Measurements from ENCODE around the gene HNRNPH1.
"Not testable (repeated sequence)": the region's sequence is repeated elsewhere in the genome, so short reads cannot be mapped to it uniquely, and the experiment has no call there.

Gene HNRNPH1

GRCh38 chr5:179639296-179639695 lies 15.8 kb upstream of the HNRNPH1 start:
- not testable (repeated sequence) for DNase-seq (ENCODE audit: low read depth)

GRCh38 chr5:179634370-179635172 lies 11.1 kb upstream of the HNRNPH1 start:
- not testable (repeated sequence) for DNase-seq (ENCODE audit: low read depth); H3K4me3 ChIP-seq (ENCODE audit: low read depth, low read length)

More at GRCh38 chr5:179639296-179639695, 15.8 kb upstream of the HNRNPH1 start:
- not testable (repeated sequence) for H3K4me3 ChIP-seq (ENCODE audit: low read depth, low read length)

- H3K4me3 ChIP-seq (ENCODE audit: low read depth, low read length): peak overlapping the region; percentile 61
- not testable (repeated sequence) for DNase-seq (ENCODE audit: low read depth)
Observed at GRCh38 chr5:179633501-179634369, 10.3 kb upstream of the HNRNPH1 start.

GRCh38 chr5:179624841-179625271 lies 1.4 kb upstream of the HNRNPH1 start:
- H3K4me3 ChIP-seq (ENCODE audit: low read depth, low read length): peak overlapping the region; percentile 95
- DNase-seq (ENCODE audit: low read depth): no peak

GRCh38 chr5:179623906-179624741 lies 653 bp upstream of the HNRNPH1 start:
- DNase-seq (ENCODE audit: low read depth): no peak
- no peak for TF ChIP-seq CTCF (IDR thresholded peaks at IDR 0.05; ENCODE audit: control insufficient read depth, extremely low read depth, insufficient read depth)
- H3K4me3 ChIP-seq (ENCODE audit: low read depth, low read length): peak overlapping the region; percentile 95

More at GRCh38 chr5:179624841-179625271, 1.4 kb upstream of the HNRNPH1 start:
- no peak for TF ChIP-seq CTCF (IDR thresholded peaks at IDR 0.05; ENCODE audit: control insufficient read depth, extremely low read depth, insufficient read depth)

GRCh38 chr5:179621551-179622214 lies 1.8 kb downstream of the HNRNPH1 start:
- H3K4me3 ChIP-seq (ENCODE audit: low read depth, low read length): peak overlapping the region; percentile 95
- no peak for TF ChIP-seq CTCF (IDR thresholded peaks at IDR 0.05; ENCODE audit: control insufficient read depth, extremely low read depth, insufficient read depth)
- no peak for DNase-seq (ENCODE audit: low read depth)

- peak overlapping the region; percentile 95 for H3K4me3 ChIP-seq (ENCODE audit: low read depth, low read length)
- no peak for TF ChIP-seq CTCF (IDR thresholded peaks at IDR 0.05; ENCODE audit: control insufficient read depth, extremely low read depth, insufficient read depth)
- DNase-seq (ENCODE audit: low read depth): no peak
Observed at GRCh38 chr5:179620703-179621350, 2.6 kb downstream of the HNRNPH1 start.

Data from LNCaP clone FGC (cell line).